ENCODE data around the gene CMTM8.

DNA sequence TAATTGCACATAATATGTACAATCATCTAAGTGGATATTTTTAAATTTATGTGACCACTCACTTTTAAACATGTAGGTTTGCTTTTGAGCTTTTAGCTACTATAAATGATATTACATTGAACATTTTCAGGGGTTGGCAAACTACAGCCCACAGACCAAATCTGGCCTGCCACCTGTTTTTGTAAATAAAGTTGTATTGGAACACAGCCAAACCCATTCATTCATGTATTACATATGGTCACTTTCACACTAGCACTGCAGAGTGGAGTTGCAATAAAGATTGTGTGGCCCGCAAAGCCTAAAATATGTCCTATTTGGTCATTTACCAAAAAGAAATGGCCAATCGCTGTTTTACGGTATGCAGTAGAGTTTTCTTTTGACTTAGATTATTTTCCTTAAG, 174.4 kb downstream of the CMTM8 start:
- TF ChIP-seq, protein P1, sequence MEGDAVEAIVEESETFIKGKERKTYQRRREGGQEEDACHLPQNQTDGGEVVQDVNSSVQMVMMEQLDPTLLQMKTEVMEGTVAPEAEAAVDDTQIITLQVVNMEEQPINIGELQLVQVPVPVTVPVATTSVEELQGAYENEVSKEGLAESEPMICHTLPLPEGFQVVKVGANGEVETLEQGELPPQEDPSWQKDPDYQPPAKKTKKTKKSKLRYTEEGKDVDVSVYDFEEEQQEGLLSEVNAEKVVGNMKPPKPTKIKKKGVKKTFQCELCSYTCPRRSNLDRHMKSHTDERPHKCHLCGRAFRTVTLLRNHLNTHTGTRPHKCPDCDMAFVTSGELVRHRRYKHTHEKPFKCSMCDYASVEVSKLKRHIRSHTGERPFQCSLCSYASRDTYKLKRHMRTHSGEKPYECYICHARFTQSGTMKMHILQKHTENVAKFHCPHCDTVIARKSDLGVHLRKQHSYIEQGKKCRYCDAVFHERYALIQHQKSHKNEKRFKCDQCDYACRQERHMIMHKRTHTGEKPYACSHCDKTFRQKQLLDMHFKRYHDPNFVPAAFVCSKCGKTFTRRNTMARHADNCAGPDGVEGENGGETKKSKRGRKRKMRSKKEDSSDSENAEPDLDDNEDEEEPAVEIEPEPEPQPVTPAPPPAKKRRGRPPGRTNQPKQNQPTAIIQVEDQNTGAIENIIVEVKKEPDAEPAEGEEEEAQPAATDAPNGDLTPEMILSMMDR (IDR thresholded peaks at IDR 0.05) = no peak
- TF ChIP-seq NFYB (CRISPR knock-in tag; conservative IDR thresholded peaks at IDR 0.05; ENCODE audit: low read depth) = no peak
- no peak for TF ChIP-seq TCF7 (CRISPR knock-in tag; IDR thresholded peaks at IDR 0.05; ENCODE audit: low read depth)
- no peak for TF ChIP-seq NR1H2 (CRISPR knock-in tag; IDR thresholded peaks at IDR 0.05)
- TF ChIP-seq JAZF1 (CRISPR knock-in tag; IDR thresholded peaks at IDR 0.05) = no peak
- TF ChIP-seq SOX15 (CRISPR knock-in tag; IDR thresholded peaks at IDR 0.05) = no peak
- no peak for TF ChIP-seq CREB1 (CRISPR knock-in tag; IDR thresholded peaks at IDR 0.05)
- TF ChIP-seq, protein P2, sequence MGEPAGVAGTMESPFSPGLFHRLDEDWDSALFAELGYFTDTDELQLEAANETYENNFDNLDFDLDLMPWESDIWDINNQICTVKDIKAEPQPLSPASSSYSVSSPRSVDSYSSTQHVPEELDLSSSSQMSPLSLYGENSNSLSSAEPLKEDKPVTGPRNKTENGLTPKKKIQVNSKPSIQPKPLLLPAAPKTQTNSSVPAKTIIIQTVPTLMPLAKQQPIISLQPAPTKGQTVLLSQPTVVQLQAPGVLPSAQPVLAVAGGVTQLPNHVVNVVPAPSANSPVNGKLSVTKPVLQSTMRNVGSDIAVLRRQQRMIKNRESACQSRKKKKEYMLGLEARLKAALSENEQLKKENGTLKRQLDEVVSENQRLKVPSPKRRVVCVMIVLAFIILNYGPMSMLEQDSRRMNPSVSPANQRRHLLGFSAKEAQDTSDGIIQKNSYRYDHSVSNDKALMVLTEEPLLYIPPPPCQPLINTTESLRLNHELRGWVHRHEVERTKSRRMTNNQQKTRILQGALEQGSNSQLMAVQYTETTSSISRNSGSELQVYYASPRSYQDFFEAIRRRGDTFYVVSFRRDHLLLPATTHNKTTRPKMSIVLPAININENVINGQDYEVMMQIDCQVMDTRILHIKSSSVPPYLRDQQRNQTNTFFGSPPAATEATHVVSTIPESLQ (CRISPR knock-in tag; IDR thresholded peaks at IDR 0.05) = no peak
- TF ChIP-seq, protein P3, sequence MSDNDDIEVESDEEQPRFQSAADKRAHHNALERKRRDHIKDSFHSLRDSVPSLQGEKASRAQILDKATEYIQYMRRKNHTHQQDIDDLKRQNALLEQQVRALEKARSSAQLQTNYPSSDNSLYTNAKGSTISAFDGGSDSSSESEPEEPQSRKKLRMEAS (CRISPR knock-in tag; IDR thresholded peaks at IDR 0.05) = no peak
